Measurements from ENCODE around the gene MAP2. TPM values are rescaled to one million over a fixed set of nuclear protein-coding genes. Genes with fewer than 3 reads are reported as not detected.

MAP2 gene
- total and polyA plus RNA-seq, 10 of the 15 experiments (the other 5 are each of a cell fraction or from before 2014, with no cell fraction given), result 0.01 TPM; not detected in 9

DNA sequence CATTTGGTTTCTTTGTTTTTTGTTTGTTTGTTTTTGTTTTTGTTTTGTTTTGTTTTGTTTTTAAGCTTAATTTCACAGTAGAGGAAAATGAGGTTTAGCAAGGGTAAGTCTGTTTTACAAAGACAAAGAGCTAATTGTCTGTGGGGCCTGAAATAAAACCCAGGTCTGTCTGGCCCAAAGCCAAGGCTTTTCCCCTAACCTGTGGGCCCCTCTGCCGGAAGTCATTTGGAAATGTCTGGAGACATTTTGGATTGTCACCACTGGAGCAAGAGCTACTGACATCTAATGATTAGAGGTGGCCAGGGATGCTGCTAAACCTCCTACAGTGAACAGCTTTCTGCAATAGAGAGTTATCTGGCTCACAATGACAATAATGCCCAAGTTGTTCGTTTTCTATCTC lies 167.2 kb downstream of the MAP2 start (continued):
- TF ChIP-seq, protein P1, sequence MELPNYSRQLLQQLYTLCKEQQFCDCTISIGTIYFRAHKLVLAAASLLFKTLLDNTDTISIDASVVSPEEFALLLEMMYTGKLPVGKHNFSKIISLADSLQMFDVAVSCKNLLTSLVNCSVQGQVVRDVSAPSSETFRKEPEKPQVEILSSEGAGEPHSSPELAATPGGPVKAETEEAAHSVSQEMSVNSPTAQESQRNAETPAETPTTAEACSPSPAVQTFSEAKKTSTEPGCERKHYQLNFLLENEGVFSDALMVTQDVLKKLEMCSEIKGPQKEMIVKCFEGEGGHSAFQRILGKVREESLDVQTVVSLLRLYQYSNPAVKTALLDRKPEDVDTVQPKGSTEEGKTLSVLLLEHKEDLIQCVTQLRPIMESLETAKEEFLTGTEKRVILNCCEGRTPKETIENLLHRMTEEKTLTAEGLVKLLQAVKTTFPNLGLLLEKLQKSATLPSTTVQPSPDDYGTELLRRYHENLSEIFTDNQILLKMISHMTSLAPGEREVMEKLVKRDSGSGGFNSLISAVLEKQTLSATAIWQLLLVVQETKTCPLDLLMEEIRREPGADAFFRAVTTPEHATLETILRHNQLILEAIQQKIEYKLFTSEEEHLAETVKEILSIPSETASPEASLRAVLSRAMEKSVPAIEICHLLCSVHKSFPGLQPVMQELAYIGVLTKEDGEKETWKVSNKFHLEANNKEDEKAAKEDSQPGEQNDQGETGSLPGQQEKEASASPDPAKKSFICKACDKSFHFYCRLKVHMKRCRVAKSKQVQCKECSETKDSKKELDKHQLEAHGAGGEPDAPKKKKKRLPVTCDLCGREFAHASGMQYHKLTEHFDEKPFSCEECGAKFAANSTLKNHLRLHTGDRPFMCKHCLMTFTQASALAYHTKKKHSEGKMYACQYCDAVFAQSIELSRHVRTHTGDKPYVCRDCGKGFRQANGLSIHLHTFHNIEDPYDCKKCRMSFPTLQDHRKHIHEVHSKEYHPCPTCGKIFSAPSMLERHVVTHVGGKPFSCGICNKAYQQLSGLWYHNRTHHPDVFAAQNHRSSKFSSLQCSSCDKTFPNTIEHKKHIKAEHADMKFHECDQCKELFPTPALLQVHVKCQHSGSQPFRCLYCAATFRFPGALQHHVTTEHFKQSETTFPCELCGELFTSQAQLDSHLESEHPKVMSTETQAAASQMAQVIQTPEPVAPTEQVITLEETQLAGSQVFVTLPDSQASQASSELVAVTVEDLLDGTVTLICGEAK (IDR thresholded peaks at IDR 0.05; ENCODE audit: borderline replicate concordance), result no peak
- TF ChIP-seq LARP7 (IDR thresholded peaks at IDR 0.05) (no peak), MEF2A (IDR thresholded peaks at IDR 0.05; ENCODE audit: insufficient read depth, low read depth, low read length) (no peak), ZNF687 (IDR thresholded peaks at IDR 0.05) (no peak), NFYA (IDR thresholded peaks at IDR 0.05; ENCODE audit: borderline replicate concordance, low read depth, low read length) (no peak), JUND (IDR thresholded peaks at IDR 0.05; ENCODE audit: low read depth, low read length) (no peak), CEBPB (IDR thresholded peaks at IDR 0.05; ENCODE audit: borderline replicate concordance in 1 of 2, low read depth in 2 of 2, low read length in 2 of 2) (no peak)

Data from GM12878 (cell line).